Kidney epithelial cell (primary cell): ENCODE results near the gene VWA3A. TPM values are rescaled to one million over a fixed set of nuclear protein-coding genes. Genes with fewer than 3 reads are reported as not detected.

ENCODE experiments used
- DNase-seq: peaks from one replicate; pipeline ENCODE4 v3.0.0-alpha.2; 2010; ENCODE audit warnings: low read depth
- H3K27me3 ChIP-seq: 2 replicates; pipeline ENCODE4 v1.6.0; 2011; ENCODE audit warnings: low read length; ENCODE audit not compliant: control insufficient read depth, insufficient read depth
- H3K36me3 ChIP-seq: 2 replicates; pipeline ENCODE4 v1.5.1; 2011; ENCODE audit warnings: low read length; ENCODE audit not compliant: control insufficient read depth, insufficient read depth
- H3K4me3 ChIP-seq: 2 replicates; pipeline ENCODE4 v1.5.1; 2011; ENCODE audit warnings: low read depth, mild to moderate bottlenecking, control low read depth, low read length
- total RNA-seq: library from RNA; depleted of rRNA; stranded (reverse); fragments of >200 nt; gene quantifications from 2 replicates; pipeline ENCODE4 v1.2.3, GENCODE V29; 2015
- TF ChIP-seq, protein P1 (sequence below): IDR thresholded peaks from 2 replicates; pipeline ENCODE4 v1.5.1; 2011; ENCODE audit warnings: mild to moderate bottlenecking, moderate library complexity, low read length, control low read depth, inconsistent platforms; ENCODE audit not compliant: insufficient read depth, poor library complexity, severe bottlenecking

VWA3A gene
- total RNA-seq, 1 donor from 2014 or later, result 0.04 TPM

GRCh38 chr16:22174642-22175041 lies 82.3 kb downstream of the VWA3A start:
- TF ChIP-seq, protein P1, sequence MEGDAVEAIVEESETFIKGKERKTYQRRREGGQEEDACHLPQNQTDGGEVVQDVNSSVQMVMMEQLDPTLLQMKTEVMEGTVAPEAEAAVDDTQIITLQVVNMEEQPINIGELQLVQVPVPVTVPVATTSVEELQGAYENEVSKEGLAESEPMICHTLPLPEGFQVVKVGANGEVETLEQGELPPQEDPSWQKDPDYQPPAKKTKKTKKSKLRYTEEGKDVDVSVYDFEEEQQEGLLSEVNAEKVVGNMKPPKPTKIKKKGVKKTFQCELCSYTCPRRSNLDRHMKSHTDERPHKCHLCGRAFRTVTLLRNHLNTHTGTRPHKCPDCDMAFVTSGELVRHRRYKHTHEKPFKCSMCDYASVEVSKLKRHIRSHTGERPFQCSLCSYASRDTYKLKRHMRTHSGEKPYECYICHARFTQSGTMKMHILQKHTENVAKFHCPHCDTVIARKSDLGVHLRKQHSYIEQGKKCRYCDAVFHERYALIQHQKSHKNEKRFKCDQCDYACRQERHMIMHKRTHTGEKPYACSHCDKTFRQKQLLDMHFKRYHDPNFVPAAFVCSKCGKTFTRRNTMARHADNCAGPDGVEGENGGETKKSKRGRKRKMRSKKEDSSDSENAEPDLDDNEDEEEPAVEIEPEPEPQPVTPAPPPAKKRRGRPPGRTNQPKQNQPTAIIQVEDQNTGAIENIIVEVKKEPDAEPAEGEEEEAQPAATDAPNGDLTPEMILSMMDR, result no peak
- no peak for DNase-seq
- no peak overlapping the region for H3K4me3 ChIP-seq
- no peaks in the 10 kb centered on the region for H3K36me3 ChIP-seq
- peaks cover 5% of the 10 kb centered on the region for H3K27me3 ChIP-seq

DNA sequence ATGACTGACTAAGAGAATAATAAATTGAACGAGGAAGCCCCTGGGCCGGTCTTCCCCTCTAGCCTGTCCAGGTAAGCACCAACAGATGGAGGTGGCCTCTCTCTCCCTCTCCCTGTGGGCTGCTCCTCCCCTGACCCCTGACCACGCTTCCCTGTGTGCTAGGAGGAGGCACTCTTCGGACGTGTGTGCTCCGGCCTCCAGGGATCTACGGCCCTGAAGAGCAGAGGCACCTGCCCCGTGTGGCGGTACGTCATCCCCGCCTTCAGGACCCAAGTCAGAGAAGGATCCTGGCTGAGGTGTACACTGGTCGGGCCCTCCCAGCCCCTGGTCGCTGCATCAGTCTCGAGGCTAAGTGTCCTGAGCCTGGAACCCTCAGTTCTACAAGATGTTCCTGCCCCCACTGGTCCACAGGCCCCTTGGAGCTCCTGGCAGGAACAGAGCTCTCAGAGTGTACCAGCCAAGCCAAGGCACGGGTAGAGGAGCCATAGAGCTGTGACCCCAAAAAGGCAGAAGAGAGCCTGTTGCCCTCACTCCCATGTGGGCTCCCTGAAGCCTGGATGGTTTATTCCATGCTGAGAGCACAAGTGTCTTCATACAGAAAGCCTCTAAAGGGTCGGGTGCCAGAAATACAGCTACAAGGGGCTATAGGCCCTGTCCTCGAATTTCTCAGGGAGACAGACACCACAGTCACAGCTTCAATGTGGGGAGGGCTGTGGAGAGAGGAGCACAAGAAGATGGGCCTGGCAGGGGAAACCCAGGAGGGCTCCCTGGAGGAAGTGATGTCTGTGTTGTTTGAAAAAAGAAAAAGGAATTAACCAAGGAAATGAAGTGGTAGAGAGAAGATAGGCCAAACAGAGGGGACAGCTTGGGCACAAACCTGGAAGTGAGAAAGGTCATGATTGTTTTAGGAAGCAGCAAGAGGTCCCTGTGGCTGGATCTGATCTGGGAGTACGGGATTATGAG lies 85.9 kb downstream of the VWA3A start:
- Histone ChIP-seq H3K27me3 (peaks cover 5% of the 10 kb centered on the region), H3K4me3 (no peak overlapping the region), H3K36me3 (no peaks in the 10 kb centered on the region)
- TF ChIP-seq, protein P1, result no peak
- no peak for DNase-seq

- TF ChIP-seq, protein P1, result no peak
- Histone ChIP-seq H3K36me3 (no peaks in the 10 kb centered on the region), H3K4me3 (no peak overlapping the region), H3K27me3 (peaks cover 5% of the 10 kb centered on the region)
- DNase-seq, result no peak
Measured at GRCh38 chr16:22181426-22181825, 89.1 kb downstream of the VWA3A start.

- TF ChIP-seq, protein P1, result no peak
- Histone ChIP-seq H3K27me3 (peaks cover 5% of the 10 kb centered on the region), H3K36me3 (no peaks in the 10 kb centered on the region), H3K4me3 (no peak overlapping the region)
- no peak for DNase-seq
Measured at GRCh38 chr16:22181843-22182242, 89.5 kb downstream of the VWA3A start.

- Histone ChIP-seq H3K27me3 (peaks cover under 1% of the 10 kb centered on the region), H3K4me3 (no peak overlapping the region), H3K36me3 (no peaks in the 10 kb centered on the region)
- TF ChIP-seq, protein P1, result no peak
- DNase-seq, result no peak
Measured at GRCh38 chr16:22183335-22183734, 91.0 kb downstream of the VWA3A start.
